ENCODE results near the gene MT1B. TPM values are rescaled to one million over a fixed set of nuclear protein-coding genes. Genes with fewer than 3 reads are reported as not detected.

MT1B gene
- total and polyA plus RNA-seq, 8 donors = 5.8 TPM; not detected in 7

- 5 to 18% (median 7%) methylated on average over 16 to 62 of the region's 62 CpGs for WGBS, 5 donors
Measured at GRCh38 chr16:56608043-56608875, 43.4 kb upstream of the MT1B start, which contains the start of gene MT2A. MT2A (plus strand) TSS chr16:56608584; CDS start chr16:56608656, 72 bp downstream.

GRCh38 chr16:56608876-56609462, 42.7 kb upstream of the MT1B start:
- Histone ChIP-seq H3K4me1 (peaks cover 35 to 57% (median 51%) of the 10 kb centered on the region in 4 donors), H3K27me3 (no peaks in the 10 kb centered on the region), H3K36me3 (no peaks in the 10 kb centered on the region), H3K9me3 (no peaks in the 10 kb centered on the region), H3K4me3 (peak overlapping the region; percentile 58 to 78 (median 66)), H3K27ac (peak overlapping the region; percentile 88 to 96 (median 92))
- intact Hi-C loops (cut with DNase I; ENCODE audit: low total_unique reads) = no loop called here
- 0 to 1% (median 1%) methylated on average over 21 of the region's 21 CpGs for WGBS, 5 donors
- peak in 1 of 2 donors; percentile 30 for DNase-seq
- no peak for TF ChIP-seq EP300 (IDR thresholded peaks at IDR 0.05)
- no peak for TF ChIP-seq POLR2A (IDR thresholded peaks at IDR 0.05)
- peak in 2 of 3 donors; percentile 2 to 22 for TF ChIP-seq POLR2AphosphoS5 (IDR thresholded peaks at IDR 0.05)
- TF ChIP-seq CTCF (IDR thresholded peaks at IDR 0.05) = no peak

More at GRCh38 chr16:56608043-56608875, 43.4 kb upstream of the MT1B start, which contains the start of gene MT2A:
- DNase-seq = peak; percentile 97 to 98
- intact Hi-C loops (cut with DNase I; ENCODE audit: low total_unique reads) = no loop called here
- Histone ChIP-seq H3K9me3 (no peaks in the 10 kb centered on the region), H3K4me3 (peak within 1 kb of the TSS; percentile 58 to 78 (median 66)), H3K36me3 (no peaks in the 10 kb centered on the region), H3K4me1 (peaks cover 35 to 57% (median 51%) of the 10 kb centered on the region in 4 donors), H3K27ac (peak within 1 kb of the TSS; percentile 88 to 96 (median 92)), H3K27me3 (no peaks in the 10 kb centered on the region)
- TF ChIP-seq CTCF (IDR thresholded peaks at IDR 0.05) (no peak), EP300 (IDR thresholded peaks at IDR 0.05) (peak; percentile 94), POLR2AphosphoS5 (IDR thresholded peaks at IDR 0.05) (peak; percentile 84 to 98 (median 97)), POLR2A (IDR thresholded peaks at IDR 0.05) (peak in 1 of 4 donors; percentile 61)

GRCh38 chr16:56609463-56609921, 42.2 kb upstream of the MT1B start:
- 0 to 1% (median 1%) methylated on average over 6 of the region's 6 CpGs for WGBS, 5 donors
- H3K27me3 ChIP-seq = no peaks in the 10 kb centered on the region
- H3K4me1 ChIP-seq = peaks cover 35 to 57% (median 52%) of the 10 kb centered on the region in 4 donors
- DNase-seq = peak; percentile 81 to 95
- H3K4me3 ChIP-seq = peak overlapping the region; percentile 58 to 78 (median 66)
- TF ChIP-seq CTCF (IDR thresholded peaks at IDR 0.05) (no peak), POLR2AphosphoS5 (IDR thresholded peaks at IDR 0.05) (peak; percentile 35 to 83 (median 77))
- intact Hi-C loops (cut with DNase I; ENCODE audit: low total_unique reads) = no loop called here
- H3K27ac ChIP-seq = peak overlapping the region; percentile 88 to 96 (median 92)
- H3K9me3 ChIP-seq = no peaks in the 10 kb centered on the region
- H3K36me3 ChIP-seq = no peaks in the 10 kb centered on the region

- peak; percentile 47 to 70 for DNase-seq
- Histone ChIP-seq H3K4me1 (peaks cover 35 to 63% (median 52%) of the 10 kb centered on the region in 4 donors), H3K9me3 (no peaks in the 10 kb centered on the region), H3K4me3 (peak overlapping the region; percentile 58 to 78 (median 66)), H3K27ac (peak overlapping the region; percentile 85 to 96 (median 92)), H3K36me3 (no peaks in the 10 kb centered on the region), H3K27me3 (no peaks in the 10 kb centered on the region)
- WGBS, 5 donors = 17 to 20% (median 18%) methylated on average over 10 of the region's 10 CpGs
- TF ChIP-seq POLR2A (IDR thresholded peaks at IDR 0.05) (no peak), POLR2AphosphoS5 (IDR thresholded peaks at IDR 0.05) (peak; percentile 50 to 86 (median 61)), CTCF (IDR thresholded peaks at IDR 0.05) (no peak), EP300 (IDR thresholded peaks at IDR 0.05) (peak; percentile 67)
- intact Hi-C loops (cut with DNase I; ENCODE audit: low total_unique reads) = no loop called here
Measured at GRCh38 chr16:56610017-56610608, 41.6 kb upstream of the MT1B start.
